Fibroblast of mammary gland (primary cell): ENCODE data around the gene PTTG1.

Experiments used
- DNase-seq: peaks from one replicate; pipeline ENCODE4 v3.0.0-alpha.2; 2010; ENCODE audit warnings: low read depth
- H3K4me3 ChIP-seq: 2 replicates; pipeline ENCODE4 v1.5.1; 2011; ENCODE audit warnings: low read depth, mild to moderate bottlenecking, low read length, moderate library complexity; ENCODE audit not compliant: control insufficient read depth
- TF ChIP-seq, protein P1 (sequence below): conservative IDR thresholded peaks from 2 replicates; pipeline ENCODE4 v1.5.1; 2011; ENCODE audit warnings: low read depth, low read length, inconsistent platforms; ENCODE audit not compliant: control insufficient read depth, insufficient read depth

The PTTG1 gene

DNA sequence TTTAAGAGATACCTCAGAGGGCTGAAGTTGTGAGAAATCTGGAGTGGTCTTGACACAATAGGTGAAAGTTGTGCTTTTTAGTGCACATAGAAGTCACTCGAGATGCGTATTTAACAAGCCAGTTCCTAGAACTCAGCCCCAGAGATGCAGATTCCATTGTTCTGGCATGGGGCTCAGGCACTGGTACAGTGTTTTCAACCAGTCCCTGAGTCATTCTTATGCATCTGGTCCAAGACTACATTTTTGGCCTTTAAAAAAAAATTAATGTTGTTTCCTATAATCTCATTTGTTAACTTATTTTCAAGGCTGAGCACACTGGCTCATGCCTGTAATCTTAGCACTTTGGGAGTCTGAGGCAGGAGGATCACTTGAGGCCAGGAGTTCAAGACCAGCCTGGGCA lies 29.6 kb downstream of the PTTG1 start:
- TF ChIP-seq, protein P1, sequence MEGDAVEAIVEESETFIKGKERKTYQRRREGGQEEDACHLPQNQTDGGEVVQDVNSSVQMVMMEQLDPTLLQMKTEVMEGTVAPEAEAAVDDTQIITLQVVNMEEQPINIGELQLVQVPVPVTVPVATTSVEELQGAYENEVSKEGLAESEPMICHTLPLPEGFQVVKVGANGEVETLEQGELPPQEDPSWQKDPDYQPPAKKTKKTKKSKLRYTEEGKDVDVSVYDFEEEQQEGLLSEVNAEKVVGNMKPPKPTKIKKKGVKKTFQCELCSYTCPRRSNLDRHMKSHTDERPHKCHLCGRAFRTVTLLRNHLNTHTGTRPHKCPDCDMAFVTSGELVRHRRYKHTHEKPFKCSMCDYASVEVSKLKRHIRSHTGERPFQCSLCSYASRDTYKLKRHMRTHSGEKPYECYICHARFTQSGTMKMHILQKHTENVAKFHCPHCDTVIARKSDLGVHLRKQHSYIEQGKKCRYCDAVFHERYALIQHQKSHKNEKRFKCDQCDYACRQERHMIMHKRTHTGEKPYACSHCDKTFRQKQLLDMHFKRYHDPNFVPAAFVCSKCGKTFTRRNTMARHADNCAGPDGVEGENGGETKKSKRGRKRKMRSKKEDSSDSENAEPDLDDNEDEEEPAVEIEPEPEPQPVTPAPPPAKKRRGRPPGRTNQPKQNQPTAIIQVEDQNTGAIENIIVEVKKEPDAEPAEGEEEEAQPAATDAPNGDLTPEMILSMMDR: no peak
- no peak for DNase-seq
- H3K4me3 ChIP-seq: no peak overlapping the region

DNA sequence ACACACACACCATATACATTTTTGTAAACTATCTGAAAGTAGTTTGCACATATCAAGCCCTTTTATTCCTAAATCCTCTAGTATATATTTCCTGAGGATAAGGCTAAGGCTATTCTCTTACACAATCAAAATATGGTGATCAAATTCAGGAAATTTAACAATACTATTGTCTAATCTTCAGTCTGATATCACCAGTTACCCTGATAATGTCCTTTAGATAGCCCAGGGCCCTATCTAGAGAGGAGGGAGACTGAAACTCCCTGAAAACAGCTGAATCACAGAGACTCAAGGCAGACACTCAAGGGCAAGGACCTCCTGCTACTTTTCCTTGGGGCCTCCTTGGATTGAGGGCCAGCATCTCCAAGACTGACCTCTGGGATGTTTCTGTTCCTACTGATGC lies 30.4 kb downstream of the PTTG1 start:
- no peak for DNase-seq
- TF ChIP-seq, protein P1: no peak
- H3K4me3 ChIP-seq: no peak overlapping the region

DNA sequence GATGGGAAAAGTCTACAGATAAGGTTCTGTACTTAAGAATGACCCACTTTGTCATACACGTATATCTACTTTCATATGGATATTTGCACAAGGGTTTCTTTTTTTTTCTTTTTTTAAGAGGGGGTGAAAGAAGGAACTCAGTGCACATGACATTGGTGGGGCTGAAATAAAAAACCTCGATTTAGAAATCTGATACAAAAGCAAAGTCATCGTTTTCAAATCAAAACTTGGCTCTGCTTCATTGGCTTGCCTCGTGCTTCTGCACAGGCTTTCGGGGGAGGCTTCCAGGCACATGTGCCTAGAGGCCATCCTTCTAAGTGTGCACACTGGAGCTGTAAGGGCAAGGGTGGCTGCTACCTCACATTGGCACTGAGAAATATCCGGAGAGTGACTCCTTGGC lies 31.1 kb downstream of the PTTG1 start:
- no peak overlapping the region for H3K4me3 ChIP-seq
- TF ChIP-seq, protein P1: no peak
- no peak for DNase-seq

DNA sequence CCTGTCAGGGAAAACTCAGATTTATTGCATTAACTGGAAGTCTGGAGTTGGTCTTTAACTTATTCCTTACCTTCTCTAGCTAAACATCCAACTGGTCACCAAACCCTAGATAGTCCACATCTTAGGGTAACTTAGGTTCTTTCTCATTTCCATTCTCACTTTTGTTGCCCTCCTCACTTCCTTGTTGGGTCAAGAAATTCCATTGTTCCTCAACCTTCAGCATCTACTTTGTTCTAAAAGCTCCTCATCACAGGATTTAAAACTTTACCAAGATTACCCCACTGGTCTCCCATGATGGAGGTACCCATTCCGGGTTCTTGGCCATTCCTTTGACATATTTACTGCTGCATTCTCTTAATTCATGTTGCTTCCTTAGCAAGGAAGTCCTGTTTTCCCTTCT lies 32.1 kb downstream of the PTTG1 start:
- H3K4me3 ChIP-seq: no peak overlapping the region
- DNase-seq: no peak
- TF ChIP-seq, protein P1: no peak

DNA sequence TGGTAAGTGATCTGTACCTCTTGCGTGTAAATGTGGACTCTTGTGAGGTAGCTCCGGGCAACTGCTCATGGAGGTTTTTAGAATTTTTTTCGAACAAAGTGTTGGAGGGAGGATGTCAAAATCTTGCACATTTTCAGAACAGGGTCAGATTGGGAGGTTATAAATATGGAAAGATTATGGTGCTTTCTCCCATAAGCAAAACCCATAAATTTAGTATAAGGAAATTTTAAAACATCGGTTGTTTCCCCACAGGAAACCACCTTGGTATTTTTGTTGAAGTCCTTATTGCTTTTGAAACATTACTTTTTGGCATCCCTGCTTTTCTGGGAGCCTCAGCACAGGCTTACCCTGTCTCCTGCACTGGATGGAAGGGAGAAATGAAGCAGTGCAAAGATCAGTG lies 33.9 kb downstream of the PTTG1 start:
- no peak for DNase-seq
- H3K4me3 ChIP-seq: no peak overlapping the region
- TF ChIP-seq, protein P1: no peak

DNA sequence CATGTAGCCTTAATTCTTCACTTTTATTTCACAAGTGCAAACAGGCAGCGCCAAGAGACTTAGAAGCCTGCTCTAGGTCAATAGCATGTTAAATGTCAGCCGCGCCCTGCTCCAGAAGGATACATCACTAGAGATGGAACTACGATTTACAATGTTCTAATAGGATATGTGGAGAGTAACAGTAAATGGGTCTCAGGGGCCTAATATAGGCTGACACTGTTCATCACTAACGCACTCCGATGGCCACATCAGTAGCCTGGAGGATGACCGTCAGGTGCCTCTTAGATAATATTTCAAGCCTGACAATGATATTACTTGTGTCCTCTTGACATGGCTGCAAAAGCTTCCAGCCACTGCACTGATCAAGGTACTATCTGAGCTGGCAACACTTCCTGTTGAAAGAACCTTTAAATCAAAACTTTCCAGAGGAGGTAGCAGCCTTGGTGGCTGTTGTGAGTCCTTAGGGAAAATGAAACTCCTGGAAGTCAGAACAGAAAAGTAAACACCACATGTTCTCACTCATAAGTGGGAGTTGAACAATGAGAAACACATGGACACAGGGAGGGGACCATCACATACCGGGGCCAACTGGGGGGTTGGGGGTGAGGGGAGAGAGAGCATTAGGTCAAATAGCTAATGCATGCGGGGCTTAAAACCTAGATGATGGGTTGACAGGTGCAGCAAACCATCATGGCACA lies 35.0 kb downstream of the PTTG1 start:
- no peak overlapping the region for H3K4me3 ChIP-seq
- DNase-seq: no peak
- TF ChIP-seq, protein P1: no peak

DNA sequence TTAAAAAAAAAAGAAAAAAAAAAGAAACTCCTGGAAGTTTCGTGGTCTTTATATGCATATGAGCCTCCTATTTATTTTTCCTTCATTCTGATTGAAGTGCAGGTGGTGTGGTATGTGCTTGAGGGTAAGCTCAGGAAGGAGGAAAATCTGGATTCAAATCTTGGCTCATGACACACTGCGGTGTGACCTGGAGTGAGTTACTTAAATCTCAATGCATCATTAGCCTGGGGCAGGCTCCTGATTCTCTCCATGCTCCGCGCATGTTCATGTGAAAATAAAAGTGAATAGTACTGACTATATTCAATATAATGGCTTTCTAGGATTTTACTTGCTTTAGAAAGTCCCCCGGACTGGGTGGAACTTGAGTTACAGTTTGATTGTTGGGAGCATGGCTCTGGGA lies 35.6 kb downstream of the PTTG1 start:
- no peak for DNase-seq
- TF ChIP-seq, protein P1: no peak
- no peak overlapping the region for H3K4me3 ChIP-seq
